Limb (tissue), 2 donors: ENCODE data around the gene DENND5B.
"Not testable (repeated sequence)": the region's sequence is repeated elsewhere in the genome, so short reads cannot be mapped to it uniquely, and the experiment has no call there.

ENCODE experiments used
- DNase-seq, 2 donors: peaks; one replicate each; pipeline ENCODE4 v3.0.0-alpha.2; 2016; ENCODE audit errors: extremely low spot score in 2 of 2

The DENND5B gene

DNA sequence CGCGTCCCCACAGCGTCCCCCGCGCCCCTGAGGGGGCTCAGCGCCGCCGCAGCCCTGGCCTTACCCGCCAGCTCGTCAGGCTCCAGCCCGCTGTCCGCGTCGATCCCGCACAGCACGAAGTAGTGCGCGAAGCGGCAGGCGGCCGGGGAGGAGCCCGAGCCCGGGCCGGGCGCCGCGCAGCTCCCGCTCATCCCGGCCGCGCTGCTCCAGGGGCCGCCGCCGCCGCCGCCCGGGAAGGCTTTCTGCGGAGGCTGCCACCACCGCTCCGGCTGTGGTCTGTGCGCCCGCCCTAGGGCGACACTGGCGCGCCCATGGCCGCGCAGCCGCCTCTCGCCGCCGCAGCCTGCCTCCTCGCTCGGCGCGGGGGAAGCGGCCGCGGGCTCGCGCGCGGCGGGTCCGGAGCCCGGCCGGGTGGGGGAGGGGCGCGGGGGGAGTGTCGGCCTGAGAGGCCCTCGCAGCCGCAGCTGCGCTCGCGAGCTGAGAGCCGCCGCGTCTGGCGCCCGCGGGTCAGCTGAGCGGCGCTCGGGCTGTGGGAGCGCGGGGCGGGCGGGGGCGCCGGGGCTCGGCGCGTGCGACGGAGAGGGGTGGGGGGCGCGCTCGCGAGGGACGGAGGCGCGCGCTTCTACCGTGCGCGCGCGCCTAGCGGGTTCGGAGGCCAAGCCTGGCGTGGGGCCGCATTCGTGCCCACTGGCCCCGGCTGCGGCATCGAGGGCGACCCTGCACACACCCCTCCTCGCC lies at the start of gene DENND5B:
Gene DENND5B, minus strand, starts transcription at position 495 of the 738 bp plus-strand sequence. Its CDS starts 304 bp downstream, at position 191.
- peak; percentile 71 to 90 for DNase-seq

DNA sequence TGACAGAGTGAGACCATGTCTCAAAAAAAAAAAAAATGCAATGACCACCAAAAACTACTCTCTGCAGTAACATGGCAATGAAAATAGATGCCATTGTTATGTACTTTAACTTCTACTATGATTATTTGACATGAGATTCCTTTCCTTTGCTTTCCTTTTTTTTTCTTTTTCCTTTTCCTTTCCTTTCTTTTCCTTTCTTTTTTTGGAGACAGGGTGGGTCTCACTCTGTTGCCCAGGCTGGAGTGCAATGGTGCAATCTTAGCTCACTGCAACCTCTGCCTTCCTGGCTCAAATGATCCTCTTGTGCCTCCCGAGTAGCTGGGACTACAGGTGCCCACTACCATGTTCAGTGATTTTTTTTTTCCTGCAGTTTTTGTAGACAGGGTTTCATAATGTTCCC lies 43.7 kb upstream of the DENND5B start:
- DNase-seq, result no peak

DNA sequence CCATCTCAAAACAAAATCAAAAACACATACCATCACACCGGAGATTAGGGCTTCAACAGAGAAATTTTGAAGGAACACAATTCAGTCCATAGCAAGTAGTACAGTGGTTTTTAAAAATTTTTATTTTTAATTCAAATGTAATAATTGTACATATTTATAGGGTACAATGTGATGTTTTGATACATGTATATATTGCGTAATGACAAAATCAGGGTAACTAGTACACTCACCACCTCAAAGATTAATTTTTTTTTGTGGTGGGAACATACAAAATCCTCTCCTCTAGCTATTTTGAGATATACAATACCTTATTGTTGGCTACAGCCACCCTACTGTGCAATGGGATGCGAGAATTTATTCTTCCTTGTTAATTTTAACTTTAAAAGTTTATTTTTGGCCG lies 42.5 kb upstream of the DENND5B start:
- DNase-seq, result no peak

DNA sequence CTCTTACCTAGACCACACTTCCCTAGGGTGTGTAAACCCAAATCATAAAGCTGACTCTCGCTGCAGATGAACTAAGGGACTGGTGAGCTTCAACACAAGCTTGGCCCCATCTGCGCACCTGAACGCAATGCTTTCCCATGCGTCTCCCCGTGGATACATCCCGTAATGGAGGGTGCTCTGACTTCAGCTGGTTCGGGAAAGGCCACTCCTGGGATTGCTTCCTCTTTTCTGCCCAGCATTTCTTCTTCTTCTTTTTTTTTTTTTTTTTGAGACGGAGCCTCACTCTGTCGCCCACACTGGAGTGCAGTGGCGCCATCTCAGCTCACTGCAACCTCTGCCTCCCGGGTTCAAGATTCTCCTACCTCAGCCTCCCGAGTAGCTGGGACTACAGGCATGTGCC lies 40.9 kb upstream of the DENND5B start:
- no peak for DNase-seq

DNA sequence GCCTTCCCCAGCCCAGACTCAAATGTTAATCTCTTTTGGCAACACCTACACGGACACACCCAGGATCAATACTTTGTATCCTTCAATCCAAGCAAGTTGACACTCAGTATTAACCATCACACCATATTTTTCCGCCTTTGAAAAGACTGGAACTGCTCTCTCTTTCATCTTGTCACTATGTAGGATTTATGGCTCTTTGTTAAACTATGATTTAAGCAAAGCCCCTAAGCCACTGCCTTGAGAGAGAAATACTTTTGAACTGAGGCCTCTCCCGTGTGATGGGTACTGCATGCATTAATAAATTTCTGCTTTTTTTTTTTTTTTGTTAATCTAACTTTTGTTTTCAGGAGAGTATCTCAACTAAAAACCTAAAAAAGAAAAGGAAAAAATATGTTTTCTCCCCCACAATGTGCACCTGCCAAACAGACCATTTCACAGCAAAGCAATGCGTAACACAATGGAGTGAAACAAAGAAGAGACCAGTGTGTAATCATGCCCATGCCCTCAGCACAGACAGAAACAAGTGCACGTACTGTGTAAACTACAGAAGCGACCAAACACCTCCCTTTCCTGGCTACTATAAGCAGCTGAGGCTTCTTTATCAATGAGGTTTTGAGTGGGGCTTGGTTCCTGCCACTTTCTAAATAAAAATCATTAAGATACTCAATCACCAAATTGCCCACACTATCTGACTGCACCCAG lies 40.2 kb upstream of the DENND5B start:
- DNase-seq, result no peak

DNA sequence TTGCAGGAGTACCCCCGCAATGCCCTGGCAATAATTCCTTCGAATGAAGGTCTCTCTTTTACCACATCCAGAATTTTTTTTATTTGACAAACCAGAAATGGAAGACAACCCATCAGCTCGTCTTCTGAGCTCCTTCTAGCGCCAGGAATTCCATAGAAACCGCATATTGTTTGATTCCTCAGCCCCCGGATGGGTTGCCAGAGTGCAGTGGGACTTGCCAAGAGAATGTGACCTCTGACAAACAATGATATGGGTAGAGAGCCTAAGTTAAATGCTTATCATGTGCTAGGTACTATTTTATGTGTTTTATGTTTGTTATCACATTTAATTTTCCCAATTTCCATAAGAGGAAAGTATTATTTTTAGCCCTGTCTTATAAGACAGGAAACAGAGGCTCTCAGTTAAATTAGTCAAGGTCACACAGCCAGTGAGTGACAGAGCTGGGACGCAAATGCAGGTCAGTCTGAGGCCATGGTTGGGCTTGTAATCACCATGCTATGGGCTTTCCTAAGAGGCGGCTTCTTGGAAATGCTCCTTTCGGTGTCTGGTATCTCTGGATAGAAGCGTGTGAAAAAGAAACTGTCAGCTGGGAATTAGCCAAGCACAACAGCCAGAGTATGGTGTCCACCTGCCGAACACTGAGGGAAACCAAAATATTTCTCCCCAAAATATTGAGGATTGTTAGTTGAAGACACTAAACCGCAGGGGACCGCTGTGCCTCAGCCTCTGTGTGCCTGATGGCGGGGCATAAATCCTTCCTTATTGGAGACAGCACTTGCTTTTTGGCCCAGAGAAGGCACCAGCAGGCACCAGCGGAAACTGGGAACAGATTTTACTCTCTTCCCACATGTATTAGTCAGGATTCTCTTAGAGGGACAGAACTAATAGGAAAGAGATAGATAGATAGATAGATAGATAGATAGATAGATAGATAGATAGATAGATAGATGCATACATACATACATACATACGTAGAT lies 39.1 kb upstream of the DENND5B start:
- DNase-seq, result peak in 1 of 2 donors; percentile 34

DNA sequence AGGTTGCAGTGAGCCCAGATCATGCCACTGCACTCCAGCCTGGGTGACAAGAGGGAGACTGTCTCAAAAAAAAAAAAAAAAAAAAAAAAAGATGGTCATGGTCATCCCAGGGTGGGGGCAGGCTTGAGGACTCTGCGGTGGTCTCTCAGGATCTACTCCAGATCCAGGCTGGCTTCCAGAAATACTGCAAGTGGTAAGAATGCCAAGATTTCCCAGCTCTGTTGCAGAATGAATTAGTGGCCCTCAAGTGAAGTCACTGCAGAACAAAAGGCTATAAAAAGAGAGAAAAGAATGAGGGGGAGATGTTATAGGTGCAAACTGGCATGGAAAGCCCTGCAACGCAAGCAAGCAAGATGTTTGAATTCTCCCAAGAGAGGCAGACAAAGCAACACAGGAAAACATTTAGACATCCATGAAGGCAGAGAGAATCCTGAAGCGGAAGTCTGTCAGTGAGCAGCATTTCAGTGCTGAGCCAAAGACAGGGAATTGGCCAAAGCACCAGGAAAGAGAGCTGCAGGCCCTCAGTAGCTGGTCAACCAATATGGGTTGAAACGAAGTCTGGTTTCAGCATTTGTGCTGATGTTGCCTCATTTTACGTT lies 36.6 kb upstream of the DENND5B start:
- no peak for DNase-seq

DNA sequence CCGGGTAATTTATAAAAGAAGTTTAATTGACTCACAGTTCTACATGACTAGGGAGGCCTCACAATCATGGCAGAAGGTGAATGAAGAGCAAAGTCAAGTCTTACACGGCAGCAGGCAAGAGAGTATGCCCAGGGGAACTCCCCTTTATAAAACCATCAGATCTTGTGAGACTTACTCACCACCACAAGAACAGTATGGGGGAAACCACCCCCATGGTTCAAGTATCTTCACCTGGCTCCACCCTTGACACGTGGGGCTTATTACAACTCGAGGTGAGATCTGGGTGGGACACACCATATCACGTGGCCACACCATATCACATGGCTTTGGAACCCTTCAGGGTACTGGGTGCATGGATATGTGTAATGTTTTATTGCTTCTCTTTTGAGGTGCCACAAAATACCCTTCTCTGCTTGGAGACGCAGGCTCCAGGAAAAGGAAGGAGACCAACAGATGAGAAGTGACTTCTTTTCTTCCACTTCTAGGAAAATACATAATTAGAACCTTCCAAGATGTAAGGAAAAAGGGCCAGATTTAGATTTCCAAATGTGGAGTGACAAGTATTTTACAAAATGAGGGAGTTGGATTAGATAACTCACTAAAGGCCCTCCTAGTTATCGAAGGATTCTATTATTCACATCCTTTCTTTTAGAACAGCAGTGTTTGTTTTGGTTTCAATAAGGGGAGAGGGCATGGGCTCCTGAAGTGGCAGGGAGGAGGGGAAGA lies 35.5 kb upstream of the DENND5B start:
- no peak for DNase-seq

DNA sequence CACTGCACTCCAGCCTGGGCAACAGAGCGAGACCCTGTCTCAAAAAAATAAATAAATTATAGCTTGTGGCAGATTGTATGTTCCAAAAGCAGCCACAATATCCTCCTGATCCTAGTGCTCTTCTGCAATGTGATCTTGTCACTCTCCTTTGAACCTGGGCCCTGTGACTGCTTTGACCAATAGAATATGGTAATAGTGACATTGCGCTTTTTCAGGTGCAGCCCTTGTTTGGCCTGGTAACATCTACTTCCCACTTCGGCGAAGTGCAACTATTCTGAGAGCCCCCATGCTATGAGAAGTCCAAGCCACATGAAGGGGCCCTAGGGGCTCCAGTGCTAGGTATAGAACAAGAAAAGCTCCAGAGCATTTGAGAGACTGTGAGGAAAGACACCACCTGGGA lies 31.1 kb upstream of the DENND5B start:
- DNase-seq, result no peak

DNA sequence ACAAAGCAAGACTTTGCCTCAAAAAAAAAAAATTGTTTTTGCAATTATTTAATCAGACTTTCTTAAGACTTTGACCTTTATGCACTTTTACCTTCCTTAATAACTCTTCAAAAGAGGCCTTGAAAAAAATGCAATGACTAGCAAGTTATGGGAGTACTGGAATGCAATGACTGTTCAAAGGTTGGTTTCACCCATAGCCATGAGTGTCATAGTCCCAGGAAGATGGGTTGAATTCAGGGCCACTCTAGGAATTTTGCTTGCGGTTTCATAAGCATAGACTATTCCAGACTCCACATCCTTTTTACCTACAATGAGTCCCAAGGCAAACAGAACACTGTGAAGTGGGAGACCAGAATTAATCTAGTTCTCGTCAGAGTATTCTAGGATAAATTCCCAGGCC lies 29.4 kb upstream of the DENND5B start:
- no peak for DNase-seq

DNA sequence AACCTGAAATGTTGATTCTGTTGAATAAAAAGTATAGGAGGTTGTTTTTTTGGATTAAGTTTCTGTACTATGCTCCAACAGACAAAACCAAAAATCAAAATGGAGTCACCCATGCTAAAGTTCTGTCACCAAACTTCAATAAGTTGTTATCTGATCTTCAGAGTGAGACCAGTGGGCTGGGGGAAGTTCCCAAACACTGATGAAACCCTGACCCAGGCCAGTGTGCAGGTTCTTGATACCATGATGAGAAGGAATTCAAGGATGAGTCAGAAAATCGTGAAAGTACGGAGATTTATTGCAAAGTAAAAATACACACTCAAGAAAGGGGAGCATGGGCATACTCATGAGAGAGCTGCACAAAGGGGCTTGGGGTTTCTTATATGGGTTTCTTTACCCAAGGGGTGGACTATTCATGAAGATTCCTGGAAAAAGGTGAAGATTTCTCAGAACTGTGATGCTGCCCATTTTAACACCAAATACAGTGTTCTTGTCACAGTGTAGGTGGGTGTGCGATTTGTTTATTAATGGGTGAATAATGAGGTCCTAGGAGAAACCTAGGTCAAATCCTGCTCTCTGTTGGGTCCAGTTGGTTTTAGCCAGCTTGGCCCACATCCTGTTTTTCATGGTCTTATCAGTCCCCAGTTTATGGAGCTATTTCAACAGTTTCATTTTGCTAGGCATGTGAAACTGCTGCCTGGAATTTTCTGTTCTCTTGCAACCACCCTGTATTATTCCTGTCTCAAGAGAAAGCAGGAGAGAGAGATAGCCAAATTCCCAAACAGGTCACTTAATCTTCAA lies 27.5 kb upstream of the DENND5B start:
- no peak for DNase-seq

DNA sequence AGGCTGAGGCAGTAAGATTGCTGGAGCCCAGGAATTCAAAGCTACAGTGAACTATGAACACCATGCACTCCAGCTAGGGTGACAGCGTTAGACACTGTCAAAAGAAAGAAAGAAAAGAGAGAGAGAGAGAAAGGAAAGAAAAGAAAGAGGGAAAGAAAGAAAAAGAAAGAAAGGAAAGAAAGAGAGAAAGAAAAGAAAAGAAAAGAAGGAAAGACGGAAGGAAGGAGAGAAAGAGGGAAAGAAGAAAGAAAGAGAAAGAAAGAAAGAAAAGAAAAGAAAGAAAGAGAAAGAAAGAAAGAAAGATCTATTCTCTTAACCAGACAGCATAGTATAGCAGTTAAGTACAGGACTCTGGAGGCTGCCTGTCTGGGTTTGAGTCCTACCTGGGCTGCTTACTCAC lies 21.9 kb upstream of the DENND5B start:
- DNase-seq, result no peak

DNA sequence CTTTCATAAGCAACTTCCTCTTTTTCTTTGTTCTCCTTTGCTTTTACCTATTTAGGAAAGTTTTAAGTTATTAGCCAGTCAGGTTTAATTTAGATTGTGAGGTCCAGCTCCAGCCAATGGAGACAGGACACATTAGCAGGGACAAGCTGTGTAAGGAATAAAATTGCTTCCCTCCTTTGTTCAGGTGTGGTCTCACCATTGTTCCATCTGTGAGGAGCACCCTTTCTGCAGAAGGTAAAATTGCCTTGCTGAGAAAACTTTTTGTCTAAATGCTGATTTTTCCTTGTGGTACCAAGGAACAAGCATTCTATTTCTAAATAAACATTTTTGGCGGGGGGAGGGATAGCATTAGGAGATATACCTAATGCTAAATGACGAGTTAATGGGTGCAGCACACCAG lies 17.4 kb upstream of the DENND5B start:
- DNase-seq, result not testable (repeated sequence)

DNA sequence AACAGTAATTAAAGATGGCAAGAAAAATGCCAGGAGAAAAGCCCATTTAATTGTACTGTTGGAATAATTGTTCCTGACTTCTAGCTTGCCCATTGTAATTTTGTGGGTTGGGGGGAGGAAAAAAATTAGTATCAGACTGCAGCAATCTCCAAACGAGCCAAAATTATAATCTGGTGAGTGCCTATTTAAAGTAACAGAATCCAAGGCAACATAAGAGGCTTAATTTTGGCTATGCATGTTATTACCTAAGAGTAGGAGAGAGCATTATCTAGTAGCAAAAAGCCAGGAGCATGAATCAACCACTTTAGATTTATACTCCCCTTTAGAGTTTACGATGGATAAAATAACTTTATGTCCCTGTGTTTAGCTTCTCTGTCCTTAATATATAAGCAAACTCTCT lies 14.6 kb upstream of the DENND5B start:
- DNase-seq, result no peak

DNA sequence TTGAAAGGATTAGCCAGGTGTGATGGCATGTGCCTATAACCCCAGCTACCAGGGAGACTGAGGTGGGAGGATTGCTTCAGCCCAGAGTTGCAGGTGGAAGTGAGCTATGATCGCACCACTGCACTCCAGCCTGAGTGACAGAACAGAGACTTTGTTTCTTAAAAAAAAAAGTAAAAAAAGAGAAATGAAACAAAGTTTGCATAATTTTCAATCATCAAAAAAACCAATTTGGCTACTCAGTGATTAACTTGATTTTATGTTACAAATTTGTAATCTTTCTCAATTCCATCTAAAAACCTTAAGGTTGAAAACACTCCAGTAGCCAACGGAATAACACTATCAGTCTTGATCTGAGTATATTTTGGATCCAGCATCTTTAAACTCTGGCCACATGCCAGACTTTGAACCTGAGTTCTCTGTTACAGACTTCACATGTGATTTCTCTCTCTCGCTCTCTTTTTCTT lies 12.6 kb upstream of the DENND5B start:
- DNase-seq, result no peak

DNA sequence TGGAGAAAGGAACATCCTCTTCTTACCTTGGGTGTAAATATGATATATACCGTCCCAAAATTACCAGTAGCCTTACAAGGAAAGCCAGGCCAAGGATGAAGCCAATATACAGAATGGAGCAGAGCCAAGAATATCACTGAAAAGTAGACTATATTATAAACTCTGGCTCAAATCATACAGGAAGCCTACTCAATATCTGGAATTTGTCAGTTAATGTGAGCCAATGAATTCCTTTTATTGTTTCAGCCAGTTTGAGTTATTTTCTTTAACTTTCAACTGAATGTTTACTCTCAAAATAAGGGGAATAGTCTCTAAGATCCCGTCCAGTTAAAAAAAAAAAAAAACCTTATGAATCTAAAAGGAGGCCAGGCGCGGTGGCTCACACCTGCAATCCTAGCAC lies 9.8 kb upstream of the DENND5B start:
- DNase-seq, result no peak

DNA sequence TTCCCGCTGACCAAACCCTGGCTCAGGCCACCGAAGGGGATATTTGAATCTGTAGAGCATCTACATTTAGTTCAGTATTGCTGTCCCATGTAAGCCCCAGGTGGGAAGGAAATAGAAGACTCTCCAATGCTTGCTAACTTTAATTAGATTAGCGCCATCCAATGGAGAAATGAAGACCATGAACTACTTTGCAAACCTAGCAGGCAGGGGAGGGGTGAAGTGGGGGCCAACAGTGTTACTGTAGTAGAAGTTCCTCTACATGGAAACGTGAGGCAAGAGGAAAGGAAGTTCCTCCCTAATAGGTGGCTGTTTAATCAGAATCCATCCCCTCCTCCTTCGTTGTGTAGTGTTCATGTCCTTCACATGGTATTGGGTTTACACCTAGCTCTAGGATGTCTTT lies 9.3 kb upstream of the DENND5B start:
- no peak for DNase-seq

DNA sequence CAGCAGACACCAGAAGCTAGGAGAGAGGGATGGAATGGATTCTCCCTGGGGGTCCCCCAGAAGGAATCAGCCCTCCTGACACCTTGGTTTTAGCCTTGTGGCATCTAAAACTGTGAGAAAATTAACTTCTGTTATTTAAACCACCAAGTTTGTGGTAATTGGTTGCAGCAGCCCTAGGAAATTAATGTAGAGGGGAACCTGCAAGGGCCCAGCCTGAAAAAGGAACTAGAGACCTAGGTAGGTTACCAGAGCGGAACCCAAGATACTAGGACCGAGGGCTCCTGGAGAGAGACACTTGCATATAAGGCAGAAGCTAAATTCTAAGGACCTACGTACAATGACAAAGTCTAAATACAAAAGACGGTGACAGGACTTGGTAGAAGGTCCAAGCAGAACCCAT lies 8.1 kb upstream of the DENND5B start:
- no peak for DNase-seq

DNA sequence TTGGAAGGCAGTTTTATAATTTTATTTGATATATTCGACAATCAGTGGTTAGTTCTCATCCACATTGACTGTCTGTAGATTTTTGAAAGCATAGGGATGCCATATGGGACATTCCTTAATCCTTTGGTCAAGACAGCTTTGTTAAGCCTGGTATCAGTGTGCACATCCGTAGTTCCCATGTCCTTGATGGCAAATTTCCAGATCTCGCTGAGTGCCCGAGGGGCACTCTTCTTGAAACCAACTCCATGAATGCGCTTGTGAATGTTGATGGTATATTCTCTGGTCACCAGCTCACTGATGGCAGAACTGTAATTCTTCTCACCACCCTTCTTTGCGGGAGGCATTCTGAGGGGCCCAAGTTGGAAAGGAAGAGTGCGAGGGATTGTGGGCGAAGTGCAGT lies 6.1 kb upstream of the DENND5B start:
- no peak for DNase-seq

DNA sequence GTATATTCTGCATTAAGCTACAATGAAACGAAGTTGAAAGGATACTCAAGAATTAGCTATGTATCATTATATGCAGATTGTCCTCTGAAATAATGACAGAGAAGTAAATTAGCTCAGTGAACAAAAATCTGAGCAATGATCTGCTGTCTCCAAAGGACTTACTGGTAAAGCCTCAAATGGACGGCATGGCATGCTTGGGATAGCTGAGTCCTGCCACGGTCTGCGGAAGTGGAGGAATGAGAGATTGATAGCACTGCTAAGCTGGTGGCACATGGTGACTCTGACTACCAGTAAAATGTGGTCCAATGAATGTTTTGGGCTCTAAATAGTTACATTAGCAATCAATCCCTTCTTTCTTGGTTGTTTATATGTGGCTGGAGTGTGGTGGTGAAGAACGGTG lies 3.7 kb upstream of the DENND5B start:
- no peak for DNase-seq
